Heart left ventricle (tissue), 16 donors: ENCODE measurements around the gene PTPRN2. TPM values are rescaled to one million over a fixed set of nuclear protein-coding genes. Genes with fewer than 3 reads are reported as not detected.

ENCODE experiments used
- ATAC-seq, 4 donors: fragments of 200-7000 bp; cut with Tn5 transposase; one replicate each; pipeline ENCODE4 v1.9.1; 2020 to 2022; ENCODE audit warnings: moderate library complexity in 4 of 4, mild to moderate bottlenecking in 3 of 4, moderate number of reproducible peaks in 1 of 4
- DNase-seq, 5 donors: peaks; one replicate each; pipeline ENCODE4 v3.0.0-alpha.2; 2020
- H3K27ac ChIP-seq, 12 donors: fragments of 200-600 bp; sonication (generic) in 4 of 12; one replicate each; pipeline versions ENCODE4 v1.5.0 to v1.8.0; 2016 to 2022; ENCODE audit warnings: mild to moderate bottlenecking in 2 of 12
- H3K27me3 ChIP-seq, 9 donors: fragments of 200-600 bp; sonication (generic) in 2 of 9; one replicate each; pipeline versions ENCODE4 v1.5.1 to v1.8.0; 2016 to 2022; ENCODE audit warnings: mild to moderate bottlenecking in 3 of 9
- H3K36me3 ChIP-seq, 9 donors: fragments of 200-600 bp; sonication (generic) in 2 of 9; one replicate each; pipeline versions ENCODE4 v1.5.0 to v1.8.0; 2018 to 2022; ENCODE audit warnings: mild to moderate bottlenecking in 2 of 9
- H3K4me1 ChIP-seq, 12 donors: fragments of 200-600 bp; sonication (generic) in 4 of 12; one replicate each; pipeline versions ENCODE4 v1.5.0 to v1.8.0; 2016 to 2022; ENCODE audit warnings: mild to moderate bottlenecking in 3 of 12
- H3K4me3 ChIP-seq, 12 donors: fragments of 200-600 bp; sonication (generic) in 4 of 12; one replicate each; pipeline versions ENCODE4 v1.5.0 to v1.8.0; 2017 to 2022; ENCODE audit warnings: mild to moderate bottlenecking in 9 of 12, moderate library complexity in 4 of 12
- H3K9me3 ChIP-seq, 12 donors: fragments of 200-600 bp; sonication (generic) in 4 of 12; one replicate each; pipeline versions ENCODE4 v1.5.0 to v1.8.0; 2016 to 2022; ENCODE audit warnings: mild to moderate bottlenecking in 1 of 12
- POLR2A ChIP-seq, 2 donors: fragments of 450-650 bp; IDR thresholded peaks; one replicate each; pipeline ENCODE4 v1.6.1; 2017; ENCODE audit warnings: antibody characterized with exemption in 2 of 2, mild to moderate bottlenecking in 2 of 2, moderate library complexity in 2 of 2
- WGBS, 4 donors: extraction: QIAGEN DNeasy Blood & Tissue Kit in 2 of 4; methylation state at CpG; one replicate each; pipeline versions ENCODE4 v1.1.5 to v1.1.7; 2013 to 2018; 5-methylcytosine and 5-hydroxymethylcytosine counted together
- intact Hi-C, 10 donors: fragments of 100-400 bp; cut with DNase I; formaldehyde crosslinking; loops; one replicate each; pipeline versions ENCODE4 v1.11.1 to v1.14.2; 2022
- polyA plus RNA-seq, 2 donors: library from polyadenylated mRNA; stranded (reverse); fragments of 200-250 nt; gene quantifications; one replicate each; pipeline ENCODE4 v1.2.3, GENCODE V29; 2013
- total RNA-seq, 9 donors: library from RNA; depleted of rRNA in 2 of 9; stranded (reverse); fragments of >200 nt in 2 of 9; fragmentation: NEBNext Ultra II Directional in 3 of 9; extraction: Animal tissue kit (Norgen Biotek cat#: 25700) in 3 of 9; gene quantifications; one replicate each; pipeline versions ENCODE4 v1.1.0 to v1.2.4, GENCODE V29; 2016 to 2023
- TF ChIP-seq, protein P1 (sequence below), 12 donors: fragments of 200-600 bp; sonication (generic) in 4 of 12; IDR thresholded peaks; one replicate each; pipeline versions ENCODE4 v1.5.0 to v1.8.0; 2018 to 2022; ENCODE audit warnings: antibody characterized with exemption in 12 of 12, mild to moderate bottlenecking in 5 of 12
- donor health status: ischemic (EF 13 %, LVEDD 7.1; RV severe dilation, severe dysfunction).
- donor health status: healthy with polysubstance abuse.
- donor health status: DM: no; HTN: yes; CAD: no.
- donor health status: DM: no; HTN: no; CAD: no.
- donor health status: ischemic (EF 25% LVEDD 6.9; RV normal size, moderate dysfunction).
- donor health status: ischemic (EF 25% LVEDD 5.7; RV mildly dilated, moderate dysfunction).
- donor health status: healthy.
- donor health status: DM: yes; HTN: yes; CAD: no.
- donor health status: ischemic (EF 35%, LVEDD 5.7; RV mildly dilated, moderate dysfunction).
- donor health status: nonischemic (EF 11% LVEDD 7.7; RV severe dilation, severe dysfunction).
- donor health status: DM: yes; HTN: yes; CAD: no.
- donor health status: PGD.
- donor health status: ischemic (EF 29% LVEDD 5.4; RV normal size, mild dysfunction).
- donor health status: nonischemic (EF 23%, LVEDD 6.1; RV moderate dilation, normal function).

PTPRN2 gene
- total and polyA plus RNA-seq, 11 donors, result 0.61 to 2.3 (median 1.3) TPM

DNA sequence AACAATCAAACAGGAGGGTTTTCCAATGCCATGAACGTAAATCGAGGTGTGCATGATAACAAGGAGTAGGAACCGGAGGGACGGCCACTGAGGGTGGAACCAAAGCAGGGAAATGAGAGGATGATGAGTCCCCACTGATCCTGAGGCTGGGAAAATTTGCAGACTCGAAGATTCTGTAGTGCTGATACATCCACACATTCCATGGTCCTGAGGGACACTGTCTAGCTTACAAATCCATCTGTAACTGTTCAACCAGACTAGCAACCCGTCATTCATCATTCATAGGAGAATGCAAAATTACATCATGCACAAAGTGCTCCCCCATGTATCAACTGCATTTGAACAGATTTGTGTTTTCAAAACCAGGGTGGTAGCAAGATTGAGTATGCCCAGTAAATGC, 189.7 kb downstream of the PTPRN2 start:
- H3K36me3 ChIP-seq, result no peaks in the 10 kb centered on the region
- 70 to 82% (median 74%) methylated on average over 6 of the region's 6 CpGs for WGBS, 4 donors
- ATAC-seq (no peak), DNase-seq (no peak)
- intact Hi-C loops, result no loop called here
- peaks cover 0 to 13% (median 0%) of the 10 kb centered on the region in 12 donors for H3K9me3 ChIP-seq
- H3K27me3 ChIP-seq, result peaks cover 0 to 8% (median 0%) of the 10 kb centered on the region in 9 donors
- no peak overlapping the region for H3K4me3 ChIP-seq
- no peak for TF ChIP-seq POLR2A (IDR thresholded peaks at IDR 0.05)
- TF ChIP-seq, protein P1, sequence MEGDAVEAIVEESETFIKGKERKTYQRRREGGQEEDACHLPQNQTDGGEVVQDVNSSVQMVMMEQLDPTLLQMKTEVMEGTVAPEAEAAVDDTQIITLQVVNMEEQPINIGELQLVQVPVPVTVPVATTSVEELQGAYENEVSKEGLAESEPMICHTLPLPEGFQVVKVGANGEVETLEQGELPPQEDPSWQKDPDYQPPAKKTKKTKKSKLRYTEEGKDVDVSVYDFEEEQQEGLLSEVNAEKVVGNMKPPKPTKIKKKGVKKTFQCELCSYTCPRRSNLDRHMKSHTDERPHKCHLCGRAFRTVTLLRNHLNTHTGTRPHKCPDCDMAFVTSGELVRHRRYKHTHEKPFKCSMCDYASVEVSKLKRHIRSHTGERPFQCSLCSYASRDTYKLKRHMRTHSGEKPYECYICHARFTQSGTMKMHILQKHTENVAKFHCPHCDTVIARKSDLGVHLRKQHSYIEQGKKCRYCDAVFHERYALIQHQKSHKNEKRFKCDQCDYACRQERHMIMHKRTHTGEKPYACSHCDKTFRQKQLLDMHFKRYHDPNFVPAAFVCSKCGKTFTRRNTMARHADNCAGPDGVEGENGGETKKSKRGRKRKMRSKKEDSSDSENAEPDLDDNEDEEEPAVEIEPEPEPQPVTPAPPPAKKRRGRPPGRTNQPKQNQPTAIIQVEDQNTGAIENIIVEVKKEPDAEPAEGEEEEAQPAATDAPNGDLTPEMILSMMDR (IDR thresholded peaks at IDR 0.05), result no peak
- no peaks in the 10 kb centered on the region for H3K4me1 ChIP-seq
- H3K27ac ChIP-seq, result no peak overlapping the region

- TF ChIP-seq POLR2A (IDR thresholded peaks at IDR 0.05), result no peak
- TF ChIP-seq, protein P1 (IDR thresholded peaks at IDR 0.05), result no peak
- Histone ChIP-seq H3K9me3 (peaks cover 0 to 13% (median 0%) of the 10 kb centered on the region in 12 donors), H3K4me1 (no peaks in the 10 kb centered on the region), H3K27ac (no peak overlapping the region), H3K36me3 (no peaks in the 10 kb centered on the region), H3K27me3 (peaks cover 0 to 8% (median 0%) of the 10 kb centered on the region in 9 donors), H3K4me3 (no peak overlapping the region)
- DNase-seq (no peak), ATAC-seq (no peak)
- 64 to 68% (median 66%) methylated on average over 10 of the region's 10 CpGs for WGBS, 4 donors
- intact Hi-C loops, result no loop called here
Observed at GRCh38 chr7:158396982-158397862, 190.4 kb downstream of the PTPRN2 start.

DNA sequence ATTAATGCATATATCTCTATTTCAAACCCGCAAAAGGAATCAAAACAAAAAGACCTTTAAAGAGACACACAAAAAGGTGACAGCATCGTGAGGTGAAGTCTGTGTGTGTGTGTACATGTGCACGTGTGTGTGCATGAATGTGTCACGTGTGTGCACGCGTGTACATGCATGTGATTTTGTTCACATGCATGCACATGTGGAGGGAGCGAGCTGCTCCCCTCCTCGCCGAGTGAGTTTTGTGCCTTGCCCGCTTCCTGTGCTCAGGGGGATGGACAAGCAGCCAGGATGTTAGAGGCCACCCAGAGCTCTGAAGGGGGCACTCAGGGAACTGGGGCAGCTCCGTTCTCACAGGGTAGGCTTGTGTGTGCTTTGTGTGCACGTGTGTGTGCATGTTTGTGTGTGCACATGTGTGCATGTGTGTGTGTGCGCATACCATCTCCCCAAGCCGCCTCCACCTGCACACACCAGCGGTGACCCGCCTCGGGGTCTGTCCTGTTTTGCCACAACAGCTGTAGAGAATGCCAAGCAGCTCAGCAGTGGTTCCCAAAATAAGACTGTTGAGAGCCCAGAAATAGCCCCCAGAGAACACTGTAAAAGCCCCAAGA, 191.2 kb downstream of the PTPRN2 start:
- Histone ChIP-seq H3K4me3 (no peak overlapping the region), H3K4me1 (no peaks in the 10 kb centered on the region), H3K9me3 (peaks cover 0 to 13% (median 0%) of the 10 kb centered on the region in 12 donors), H3K27ac (no peak overlapping the region), H3K27me3 (peaks cover 0 to 15% (median 0%) of the 10 kb centered on the region in 9 donors), H3K36me3 (no peaks in the 10 kb centered on the region)
- WGBS, 4 donors, result 69 to 73% (median 71%) methylated on average over 17 of the region's 17 CpGs
- TF ChIP-seq, protein P1 (IDR thresholded peaks at IDR 0.05), result no peak
- TF ChIP-seq POLR2A (IDR thresholded peaks at IDR 0.05), result no peak
- intact Hi-C loops, result no loop called here
- DNase-seq (no peak), ATAC-seq (no peak)

GRCh38 chr7:158395780-158396278, 191.8 kb downstream of the PTPRN2 start:
- Histone ChIP-seq H3K4me3 (no peak overlapping the region), H3K27ac (no peak overlapping the region), H3K4me1 (no peaks in the 10 kb centered on the region), H3K36me3 (no peaks in the 10 kb centered on the region), H3K9me3 (peaks cover 0 to 13% (median 0%) of the 10 kb centered on the region in 12 donors), H3K27me3 (peaks cover 0 to 21% (median 0%) of the 10 kb centered on the region in 9 donors)
- intact Hi-C loops, result no loop called here
- ATAC-seq (no peak), DNase-seq (no peak)
- WGBS, 4 donors, result 70 to 80% (median 74%) methylated on average over 22 to 28 of the region's 28 CpGs
- no peak for TF ChIP-seq POLR2A (IDR thresholded peaks at IDR 0.05)
- TF ChIP-seq, protein P1 (IDR thresholded peaks at IDR 0.05), result no peak
